Upper lobe of right lung (tissue), 1 donor: ENCODE measurements around the gene DNAJB6. TPM values are rescaled to one million over a fixed set of nuclear protein-coding genes. Genes with fewer than 3 reads are reported as not detected.

ENCODE experiments used
- ATAC-seq: fragments of 200-7000 bp; cut with Tn5 transposase; one replicate; pipeline ENCODE4 v1.9.1; 2020; ENCODE audit warnings: mild to moderate bottlenecking, moderate library complexity
- DNase-seq: peaks from one replicate; pipeline ENCODE4 v3.0.0-alpha.2; 2020
- H3K27ac ChIP-seq: fragments of 200-600 bp; one replicate; pipeline ENCODE4 v1.8.0; 2022
- H3K27me3 ChIP-seq: fragments of 200-600 bp; one replicate; pipeline ENCODE4 v1.8.0; 2022; ENCODE audit warnings: mild to moderate bottlenecking
- H3K36me3 ChIP-seq: fragments of 200-600 bp; one replicate; pipeline ENCODE4 v1.8.0; 2022
- H3K4me1 ChIP-seq: fragments of 200-600 bp; one replicate; pipeline ENCODE4 v1.8.0; 2022
- H3K4me3 ChIP-seq: fragments of 200-600 bp; one replicate; pipeline ENCODE4 v1.8.0; 2022; ENCODE audit warnings: mild to moderate bottlenecking
- H3K9me3 ChIP-seq: fragments of 200-600 bp; one replicate; pipeline ENCODE4 v1.8.0; 2022
- CTCF ChIP-seq: fragments of 200-600 bp; IDR thresholded peaks from one replicate; pipeline ENCODE4 v1.8.0; 2022; ENCODE audit warnings: antibody characterized with exemption
- intact Hi-C: fragments of 100-400 bp; cut with DNase I; formaldehyde crosslinking; loops from one replicate; pipeline ENCODE4 v1.11.0; 2022
- total RNA-seq: library from RNA; stranded (reverse); fragmentation: NEBNext Ultra II Directional; extraction: Animal tissue kit (Norgen Biotek cat#: 25700); gene quantifications from one replicate; pipeline ENCODE4 v1.2.1, GENCODE V29; 2021
- donor health status: DM: no; HTN: yes; CAD: no; lungs with severe emphysema.

The DNAJB6 gene
- total RNA-seq, 1 donor from 2014 or later = 95.8 TPM

GRCh38 chr7:157412491-157413180 lies 75.8 kb downstream of the DNAJB6 start:
- TF ChIP-seq CTCF = no peak
- H3K4me1 ChIP-seq = no peaks in the 10 kb centered on the region
- H3K36me3 ChIP-seq = peaks cover 35% of the 10 kb centered on the region
- intact Hi-C loops = no loop called here
- no peaks in the 10 kb centered on the region for H3K27me3 ChIP-seq
- H3K9me3 ChIP-seq = no peaks in the 10 kb centered on the region
- no peak for ATAC-seq
- H3K4me3 ChIP-seq = no peak overlapping the region
- no peak overlapping the region for H3K27ac ChIP-seq
- DNase-seq = no peak

- no peaks in the 10 kb centered on the region for H3K9me3 ChIP-seq
- no peak for ATAC-seq
- no peak for TF ChIP-seq CTCF
- DNase-seq = no peak
- peaks cover 35% of the 10 kb centered on the region for H3K36me3 ChIP-seq
- H3K4me1 ChIP-seq = no peaks in the 10 kb centered on the region
- H3K27ac ChIP-seq = no peak overlapping the region
- intact Hi-C loops = no loop called here
- H3K4me3 ChIP-seq = no peak overlapping the region
- no peaks in the 10 kb centered on the region for H3K27me3 ChIP-seq
These were observed 77.3 kb downstream of the DNAJB6 start for GRCh38 chr7:157413881-157414701.

GRCh38 chr7:157414702-157415096 lies 77.9 kb downstream of the DNAJB6 start:
- TF ChIP-seq CTCF = no peak
- Histone ChIP-seq H3K36me3 (peaks cover 35% of the 10 kb centered on the region), H3K9me3 (no peaks in the 10 kb centered on the region), H3K4me1 (no peaks in the 10 kb centered on the region), H3K27me3 (no peaks in the 10 kb centered on the region), H3K4me3 (no peak overlapping the region), H3K27ac (no peak overlapping the region)
- intact Hi-C loops = no loop called here
- DNase-seq (peak; percentile 53), ATAC-seq (no peak)

- no peaks in the 10 kb centered on the region for H3K27me3 ChIP-seq
- no peak for TF ChIP-seq CTCF
- no peaks in the 10 kb centered on the region for H3K9me3 ChIP-seq
- H3K36me3 ChIP-seq = peaks cover 35% of the 10 kb centered on the region
- H3K4me1 ChIP-seq = no peaks in the 10 kb centered on the region
- intact Hi-C loops = no loop called here
- H3K27ac ChIP-seq = no peak overlapping the region
- no peak overlapping the region for H3K4me3 ChIP-seq
- no peak for DNase-seq
- ATAC-seq = no peak
These were observed 78.7 kb downstream of the DNAJB6 start for GRCh38 chr7:157415486-157415885.

GRCh38 chr7:157416011-157416410 lies 79.2 kb downstream of the DNAJB6 start:
- Histone ChIP-seq H3K4me1 (no peaks in the 10 kb centered on the region), H3K27ac (no peak overlapping the region), H3K36me3 (peaks cover 35% of the 10 kb centered on the region), H3K9me3 (no peaks in the 10 kb centered on the region), H3K4me3 (no peak overlapping the region), H3K27me3 (no peaks in the 10 kb centered on the region)
- no peak for ATAC-seq
- no peak for TF ChIP-seq CTCF
- intact Hi-C loops = no loop called here
- DNase-seq = peak; percentile 54
